ENCODE data around the gene LRP1B. TPM values are rescaled to one million over a fixed set of nuclear protein-coding genes. Genes with fewer than 3 reads are reported as not detected.

LRP1B gene
- total RNA-seq, 1 donor from 2014 or later: 1.7 TPM

- Mint-ChIP-seq H3K27ac (no peak overlapping the region), H3K4me1 (peaks cover 2% of the 10 kb centered on the region), H3K36me3 (no peaks in the 10 kb centered on the region), H3K4me3 (no peak overlapping the region), H3K27me3 (ENCODE audit: low read depth) (no peaks in the 10 kb centered on the region), H3K9me3 (no peaks in the 10 kb centered on the region)
- no peak for TF ChIP-seq CTCF (IDR thresholded peaks at IDR 0.05; ENCODE audit: unreplicated experiment)
- DNase-seq (ENCODE audit: low spot score in 2 of 2, unreplicated experiment in 2 of 2): no peak
Observed at GRCh38 chr2:140808820-140809219, 1322.0 kb downstream of the LRP1B start.

- H3K27me3 Mint-ChIP-seq (ENCODE audit: low read depth): no peaks in the 10 kb centered on the region
- H3K27ac Mint-ChIP-seq: no peak overlapping the region
- no peak for TF ChIP-seq CTCF (IDR thresholded peaks at IDR 0.05; ENCODE audit: unreplicated experiment)
- H3K4me3 Mint-ChIP-seq: no peak overlapping the region
- peaks cover 2% of the 10 kb centered on the region for H3K4me1 Mint-ChIP-seq
- no peaks in the 10 kb centered on the region for H3K9me3 Mint-ChIP-seq
- no peaks in the 10 kb centered on the region for H3K36me3 Mint-ChIP-seq
- no peak for DNase-seq (ENCODE audit: low spot score in 2 of 2, unreplicated experiment in 2 of 2)
Observed at GRCh38 chr2:140808211-140808610, 1322.6 kb downstream of the LRP1B start.

GRCh38 chr2:140804700-140805260 is 1326.0 kb downstream of the LRP1B start:
- H3K27me3 Mint-ChIP-seq (ENCODE audit: low read depth): no peaks in the 10 kb centered on the region
- no peak for DNase-seq (ENCODE audit: low spot score in 2 of 2, unreplicated experiment in 2 of 2)
- peaks cover 2% of the 10 kb centered on the region for H3K4me1 Mint-ChIP-seq
- H3K9me3 Mint-ChIP-seq: no peaks in the 10 kb centered on the region
- H3K27ac Mint-ChIP-seq: no peak overlapping the region
- H3K36me3 Mint-ChIP-seq: no peaks in the 10 kb centered on the region
- TF ChIP-seq CTCF (IDR thresholded peaks at IDR 0.05; ENCODE audit: unreplicated experiment): no peak
- no peak overlapping the region for H3K4me3 Mint-ChIP-seq

GRCh38 chr2:140801311-140801710 is 1329.5 kb downstream of the LRP1B start:
- peaks cover 4% of the 10 kb centered on the region for H3K9me3 Mint-ChIP-seq
- H3K27ac Mint-ChIP-seq: no peak overlapping the region
- no peak for TF ChIP-seq CTCF (IDR thresholded peaks at IDR 0.05; ENCODE audit: unreplicated experiment)
- no peak overlapping the region for H3K4me3 Mint-ChIP-seq
- no peak for DNase-seq (ENCODE audit: low spot score in 2 of 2, unreplicated experiment in 2 of 2)
- no peaks in the 10 kb centered on the region for H3K27me3 Mint-ChIP-seq (ENCODE audit: low read depth)
- H3K4me1 Mint-ChIP-seq: no peaks in the 10 kb centered on the region
- H3K36me3 Mint-ChIP-seq: no peaks in the 10 kb centered on the region

- Mint-ChIP-seq H3K4me1 (no peaks in the 10 kb centered on the region), H3K9me3 (peaks cover 4% of the 10 kb centered on the region), H3K27ac (no peak overlapping the region), H3K36me3 (no peaks in the 10 kb centered on the region), H3K27me3 (ENCODE audit: low read depth) (no peaks in the 10 kb centered on the region), H3K4me3 (no peak overlapping the region)
- DNase-seq (ENCODE audit: low spot score in 2 of 2, unreplicated experiment in 2 of 2): no peak
- no peak for TF ChIP-seq CTCF (IDR thresholded peaks at IDR 0.05; ENCODE audit: unreplicated experiment)
Observed at GRCh38 chr2:140797718-140798117, 1333.1 kb downstream of the LRP1B start.

GRCh38 chr2:140791802-140792201 is 1339.0 kb downstream of the LRP1B start:
- TF ChIP-seq CTCF (IDR thresholded peaks at IDR 0.05; ENCODE audit: unreplicated experiment): no peak
- no peak for DNase-seq (ENCODE audit: low spot score in 2 of 2, unreplicated experiment in 2 of 2)
- Mint-ChIP-seq H3K4me1 (no peaks in the 10 kb centered on the region), H3K27me3 (ENCODE audit: low read depth) (no peaks in the 10 kb centered on the region), H3K27ac (no peak overlapping the region), H3K36me3 (no peaks in the 10 kb centered on the region), H3K9me3 (peaks cover 10% of the 10 kb centered on the region), H3K4me3 (no peak overlapping the region)
